C4-2B (cell line): ENCODE data around the gene HSD11B1L.
"Not testable (repeated sequence)": the region's sequence is repeated elsewhere in the genome, so short reads cannot be mapped to it uniquely, and the experiment has no call there.

Experiments used
- H3K27ac ChIP-seq: fragments of 450-650 bp; 2 replicates; pipeline ENCODE4 v1.5.1; 2017
- CTCF ChIP-seq: fragments of 450-650 bp; conservative IDR thresholded peaks from 2 replicates; pipeline ENCODE4 v1.5.1; 2017; ENCODE audit warnings: mild to moderate bottlenecking
- ZFX ChIP-seq: fragments of 450-650 bp; IDR thresholded peaks from 2 replicates; pipeline ENCODE4 v1.6.1; 2017

The HSD11B1L gene

GRCh38 chr19:5697022-5697889 lies 16.4 kb downstream of the HSD11B1L start:
- TF ChIP-seq ZFX (no peak), CTCF (no peak)
- no peak overlapping the region for H3K27ac ChIP-seq

GRCh38 chr19:5697890-5698634 lies 17.2 kb downstream of the HSD11B1L start:
- H3K27ac ChIP-seq, result no peak overlapping the region
- TF ChIP-seq ZFX, result no peak
- no peak for TF ChIP-seq CTCF

- no peak overlapping the region for H3K27ac ChIP-seq
- TF ChIP-seq ZFX (no peak), CTCF (no peak)
Observed at GRCh38 chr19:5698635-5699422, 18.0 kb downstream of the HSD11B1L start.

GRCh38 chr19:5700455-5701092 lies 19.7 kb downstream of the HSD11B1L start:
- TF ChIP-seq ZFX, result no peak
- no peak for TF ChIP-seq CTCF
- H3K27ac ChIP-seq, result no peak overlapping the region

GRCh38 chr19:5702053-5702410 lies 21.2 kb downstream of the HSD11B1L start:
- not testable (repeated sequence) for H3K27ac ChIP-seq

- TF ChIP-seq ZFX, result no peak
- no peak for TF ChIP-seq CTCF
- H3K27ac ChIP-seq, result no peak overlapping the region
Observed at GRCh38 chr19:5703819-5704818, 23.3 kb downstream of the HSD11B1L start.
